ENCODE data around the gene SERINC3. TPM values are rescaled to one million over a fixed set of nuclear protein-coding genes. Genes with fewer than 3 reads are reported as not detected.

The SERINC3 gene
- polyA plus RNA-seq, 1 donor from 2014 or later = 64.5 TPM

DNA sequence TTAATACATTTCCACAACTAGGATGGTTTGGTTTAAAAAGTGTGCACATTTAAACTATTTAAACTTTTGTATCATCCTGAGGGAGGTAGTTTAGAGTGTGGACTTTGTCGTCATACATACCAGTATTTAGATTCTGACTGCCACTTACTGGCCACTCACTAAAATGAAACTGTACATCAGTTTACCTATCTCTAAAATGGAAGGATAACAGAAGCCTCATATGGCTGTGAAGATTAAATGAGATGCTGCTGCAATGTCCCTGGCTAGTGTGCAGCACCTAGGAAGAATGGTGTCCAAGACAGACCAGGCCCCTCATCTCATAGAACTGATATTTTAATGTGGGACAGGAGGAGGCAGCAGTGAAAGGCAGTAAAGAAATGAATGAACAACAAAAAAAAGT, 48.5 kb upstream of the SERINC3 start:
- no peak overlapping the region for H3K4me3 ChIP-seq (ENCODE audit: low read length)
- H3K79me2 ChIP-seq (replicated peaks; ENCODE audit: insufficient read depth, low read length) = peaks cover 10% of the 10 kb centered on the region
- H3K36me3 ChIP-seq (ENCODE audit: insufficient read depth, low read length) = no peaks in the 10 kb centered on the region
- H3K27ac ChIP-seq (ENCODE audit: low read length) = no peak overlapping the region
- no peak for TF ChIP-seq SMC3 (conservative IDR thresholded peaks at IDR 0.05; ENCODE audit: poor library complexity)
- TF ChIP-seq POLR2AphosphoS5 (IDR thresholded peaks at IDR 0.05) = no peak
- TF ChIP-seq EP300 (conservative IDR thresholded peaks at IDR 0.05; ENCODE audit: poor library complexity, severe bottlenecking) = no peak
- no peak for TF ChIP-seq CTCF (IDR thresholded peaks at IDR 0.05; ENCODE audit: poor library complexity, severe bottlenecking)
- TF ChIP-seq RAD21 (conservative IDR thresholded peaks at IDR 0.05) = no peak
- TF ChIP-seq EZH2 (IDR thresholded peaks at IDR 0.05; ENCODE audit: borderline replicate concordance, insufficient read depth, low read length, poor library complexity, severe bottlenecking) = no peak
- no peak for TF ChIP-seq REST (IDR thresholded peaks at IDR 0.05; ENCODE audit: borderline replicate concordance)
- no peak for TF ChIP-seq MXI1 (conservative IDR thresholded peaks at IDR 0.05; ENCODE audit: poor library complexity, severe bottlenecking)
- TF ChIP-seq TAF1 (IDR thresholded peaks at IDR 0.05; ENCODE audit: low read depth) = no peak
- H3F3A ChIP-seq (ENCODE audit: insufficient read depth, low read length, poor library complexity, severe bottlenecking) = no peaks in the 10 kb centered on the region
- no peaks in the 10 kb centered on the region for H4K20me1 ChIP-seq (ENCODE audit: insufficient read depth)
- H3K4me2 ChIP-seq (ENCODE audit: low read length) = no peak overlapping the region
- no peak overlapping the region for H2AFZ ChIP-seq (ENCODE audit: low read depth, low read length)
- no peaks in the 10 kb centered on the region for H3K27me3 ChIP-seq (ENCODE audit: insufficient read depth, low read depth, low read length)
- H3K9me2 ChIP-seq (ENCODE audit: insufficient read depth, low read length) = no peaks in the 10 kb centered on the region
- no peaks in the 10 kb centered on the region for H3K9me3 ChIP-seq (ENCODE audit: low read length)
- H3K9ac ChIP-seq (ENCODE audit: low read length) = no peak overlapping the region

DNA sequence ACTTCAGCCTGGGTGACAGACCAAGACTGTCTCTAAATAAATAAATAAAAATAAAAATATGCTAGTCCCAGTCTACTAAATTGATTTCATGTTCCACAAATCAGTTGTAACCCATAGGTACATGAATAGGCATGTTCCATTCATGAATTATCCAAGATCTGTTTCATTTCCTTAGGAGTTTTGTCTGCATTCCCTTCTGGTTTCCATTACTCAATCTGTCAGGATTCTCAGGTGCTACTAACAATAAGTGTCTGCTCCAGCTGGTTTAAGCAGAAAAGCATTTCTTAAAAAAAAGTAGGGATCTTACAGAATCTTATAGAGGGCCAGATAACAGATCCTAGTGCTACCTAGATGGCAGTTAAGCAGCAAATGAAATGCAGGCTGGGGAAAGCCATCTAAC, 44.9 kb upstream of the SERINC3 start:
- no peak overlapping the region for H3K27ac ChIP-seq (ENCODE audit: low read length)
- no peaks in the 10 kb centered on the region for H3K36me3 ChIP-seq (ENCODE audit: insufficient read depth, low read length)
- H3K9me3 ChIP-seq (ENCODE audit: low read length) = no peaks in the 10 kb centered on the region
- H3K9ac ChIP-seq (ENCODE audit: low read length) = no peak overlapping the region
- no peak overlapping the region for H3K4me2 ChIP-seq (ENCODE audit: low read length)
- H3F3A ChIP-seq (ENCODE audit: insufficient read depth, low read length, poor library complexity, severe bottlenecking) = no peaks in the 10 kb centered on the region
- no peaks in the 10 kb centered on the region for H3K27me3 ChIP-seq (ENCODE audit: insufficient read depth, low read depth, low read length)
- no peaks in the 10 kb centered on the region for H4K20me1 ChIP-seq (ENCODE audit: insufficient read depth)
- no peaks in the 10 kb centered on the region for H3K9me2 ChIP-seq (ENCODE audit: insufficient read depth, low read length)
- H3K4me3 ChIP-seq (ENCODE audit: low read length) = no peak overlapping the region
- TF ChIP-seq TAF1 (IDR thresholded peaks at IDR 0.05; ENCODE audit: low read depth) = no peak
- no peak for TF ChIP-seq RAD21 (conservative IDR thresholded peaks at IDR 0.05)
- no peak for TF ChIP-seq SMC3 (conservative IDR thresholded peaks at IDR 0.05; ENCODE audit: poor library complexity)
- peaks cover 5% of the 10 kb centered on the region for H3K79me2 ChIP-seq (replicated peaks; ENCODE audit: insufficient read depth, low read length)
- H2AFZ ChIP-seq (ENCODE audit: low read depth, low read length) = no peak overlapping the region

GRCh38 chr20:44566018-44566417, 44.1 kb upstream of the SERINC3 start:
- no peak overlapping the region for H3K4me2 ChIP-seq (ENCODE audit: low read length)
- H3K36me3 ChIP-seq (ENCODE audit: insufficient read depth, low read length) = no peaks in the 10 kb centered on the region
- no peaks in the 10 kb centered on the region for H4K20me1 ChIP-seq (ENCODE audit: insufficient read depth)
- H3K9ac ChIP-seq (ENCODE audit: low read length) = no peak overlapping the region
- peaks cover 5% of the 10 kb centered on the region for H3K79me2 ChIP-seq (replicated peaks; ENCODE audit: insufficient read depth, low read length)
- no peaks in the 10 kb centered on the region for H3F3A ChIP-seq (ENCODE audit: insufficient read depth, low read length, poor library complexity, severe bottlenecking)
- H3K9me2 ChIP-seq (ENCODE audit: insufficient read depth, low read length) = no peaks in the 10 kb centered on the region
- H3K4me3 ChIP-seq (ENCODE audit: low read length) = no peak overlapping the region
- TF ChIP-seq EP300 (conservative IDR thresholded peaks at IDR 0.05; ENCODE audit: poor library complexity, severe bottlenecking) = no peak
- no peak for TF ChIP-seq SMC3 (conservative IDR thresholded peaks at IDR 0.05; ENCODE audit: poor library complexity)
- no peak for TF ChIP-seq TAF1 (IDR thresholded peaks at IDR 0.05; ENCODE audit: low read depth)
- TF ChIP-seq CTCF (IDR thresholded peaks at IDR 0.05; ENCODE audit: poor library complexity, severe bottlenecking) = no peak
- no peak for TF ChIP-seq REST (IDR thresholded peaks at IDR 0.05; ENCODE audit: borderline replicate concordance)
- no peak for TF ChIP-seq MXI1 (conservative IDR thresholded peaks at IDR 0.05; ENCODE audit: poor library complexity, severe bottlenecking)
- H2AFZ ChIP-seq (ENCODE audit: low read depth, low read length) = no peak overlapping the region
- H3K9me3 ChIP-seq (ENCODE audit: low read length) = no peaks in the 10 kb centered on the region
- H3K27me3 ChIP-seq (ENCODE audit: insufficient read depth, low read depth, low read length) = no peaks in the 10 kb centered on the region
- no peak overlapping the region for H3K27ac ChIP-seq (ENCODE audit: low read length)

Data from neural cell (in vitro differentiated cells).